K562 (cell line): ENCODE results near the gene IQSEC3. TPM values are rescaled to one million over a fixed set of nuclear protein-coding genes. Genes with fewer than 3 reads are reported as not detected.

Experiments used
- ATAC-seq: fragments of 200-7000 bp; cut with Tn5 transposase; 3 replicates; pipeline ENCODE4 v1.9.1; 2020; ENCODE audit warnings: moderate library complexity
- BruUV-seq: library from RNA; stranded (reverse); fragments of 400-500 nt; replicated peaks from 2 replicates; lab custom pipeline; 2021; lab: Mats Ljungman, UMichigan
- CTCF ChIA-PET: fragments of 300-600 bp; formaldehyde crosslinking; extraction: SDS; loops from one replicate; lab custom pipeline; 2021; ENCODE audit warnings: low intra/inter-chr PET ratio; lab: Yijun Ruan, JAX
- POLR2A ChIA-PET: fragments of 300-600, 350-650 bp; sonication (Branson Sonifier 250); formaldehyde crosslinking; extraction: SDS; loops from one replicate; lab custom pipeline; 2021; ENCODE audit warnings: antibody characterized with exemption, inconsistent platforms; lab: Yijun Ruan, JAX
- DNase-seq, 4 experiments: peaks; one replicate each; pipeline versions ENCODE4 v3.0.0 to v3.0.0-alpha.2; 2011 to 2018; ENCODE audit warnings: low spot score in 3 of 4, mixed read lengths in 3 of 4; ENCODE audit errors: extremely low read depth in 1 of 4
- FAIRE-seq: peaks from 2 replicates; lab custom pipeline; 2011; peaks lifted over from hg19 to GRCh38; lab: Jason Lieb, UNC
- H2AFZ ChIP-seq: 2 replicates; pipeline ENCODE4 v1.6.0; 2011; ENCODE audit warnings: low read depth, low read length, control low read depth, inconsistent platforms
- H3K27ac ChIP-seq: fragments of 200-600 bp; 3 replicates; pipeline ENCODE4 v1.8.0; 2011; ENCODE audit warnings: low read depth, mild to moderate bottlenecking, control low read depth, inconsistent platforms, low read length, moderate library complexity, mixed read lengths; ENCODE audit errors: extremely low read depth
- H3K27me3 ChIP-seq, 2 experiments: fragments of 300-600 bp in 1 of 2; 2 replicates in 1 of 2; 3 replicates in 1 of 2; pipeline versions ENCODE4 v1.6.0 to v1.8.0; 2011; ENCODE audit warnings: inconsistent platforms in 2 of 2, low read length in 2 of 2, mild to moderate bottlenecking in 1 of 2, mixed read lengths in 1 of 2, moderate library complexity in 1 of 2; ENCODE audit not compliant: control insufficient read depth in 2 of 2, insufficient read depth in 2 of 2
- H3K36me3 ChIP-seq: fragments of 300-600 bp; 3 replicates; pipeline ENCODE4 v1.8.0; 2011; ENCODE audit warnings: mild to moderate bottlenecking, low read length, inconsistent platforms; ENCODE audit not compliant: control insufficient read depth, insufficient read depth
- H3K4me1 ChIP-seq, 2 experiments: fragments of 200-600 bp in 1 of 2; replicated peaks in 1 of 2; 2 replicates in 1 of 2; 3 replicates in 1 of 2; pipeline versions ENCODE4 v1.5.1 to v1.8.0; 2011; ENCODE audit warnings: inconsistent platforms in 2 of 2, low read length in 2 of 2, mild to moderate bottlenecking in 1 of 2, mixed read lengths in 1 of 2, moderate library complexity in 1 of 2; ENCODE audit not compliant: control insufficient read depth in 2 of 2, insufficient read depth in 2 of 2
- H3K4me2 ChIP-seq: 2 replicates; pipeline ENCODE4 v1.6.1; 2011; ENCODE audit warnings: low read length, control low read depth, inconsistent platforms, mixed read lengths; ENCODE audit not compliant: insufficient read depth
- H3K4me3 ChIP-seq: fragments of 200-600 bp; sonication (generic), shearing (Covaris generic); 2 replicates; pipeline ENCODE4 v1.5.1; 2016; ENCODE audit warnings: control low read depth, inconsistent platforms
- H3K79me2 ChIP-seq: fragments of 200-600 bp; 3 replicates; pipeline ENCODE4 v1.8.0; 2011; ENCODE audit warnings: low read length, inconsistent platforms; ENCODE audit not compliant: control insufficient read depth, insufficient read depth
- H3K9ac ChIP-seq, 2 experiments: 2 replicates each; pipeline versions ENCODE4 v1.6.0 to v1.6.1; 2011; ENCODE audit warnings: low read depth in 2 of 2, low read length in 2 of 2, control low read depth in 1 of 2, inconsistent platforms in 1 of 2, mild to moderate bottlenecking in 1 of 2, mixed read lengths in 1 of 2; ENCODE audit not compliant: insufficient read depth in 1 of 2
- H3K9me1 ChIP-seq: one replicate; pipeline ENCODE4 v1.6.0; 2011; ENCODE audit warnings: inconsistent platforms, mild to moderate bottlenecking, low read length, moderate library complexity; ENCODE audit not compliant: control insufficient read depth, insufficient read depth
- H3K9me3 ChIP-seq: replicated peaks from 2 replicates; pipeline ENCODE4 v1.5.1; 2011; ENCODE audit warnings: low read depth, low read length, inconsistent platforms; ENCODE audit not compliant: control insufficient read depth, insufficient read depth
- H4K20me1 ChIP-seq: replicated peaks from 2 replicates; pipeline ENCODE4 v1.6.1; 2011; ENCODE audit warnings: low read length, inconsistent platforms, mixed read lengths; ENCODE audit not compliant: control insufficient read depth, insufficient read depth
- DNMT1 ChIP-seq: fragments of 450-650 bp; IDR thresholded peaks from 2 replicates; pipeline ENCODE4 v1.6.1; 2016; ENCODE audit warnings: antibody characterized with exemption, mild to moderate bottlenecking
- ESRRB ChIP-seq: fragments of 250-450 bp; sonication (Bioruptor Pico); IDR thresholded peaks from 2 replicates; pipeline ENCODE4 v1.5.0; 2020; ENCODE audit warnings: mild to moderate bottlenecking, moderate library complexity, borderline replicate concordance
- GTF2F1 ChIP-seq: IDR thresholded peaks from 2 replicates; pipeline ENCODE4 v1.6.1; 2011; ENCODE audit warnings: low read depth, low read length, improper control_type of control experiment
- HDAC3 ChIP-seq: fragments of 450-650 bp; IDR thresholded peaks from 2 replicates; pipeline ENCODE4 v1.6.1; 2018; ENCODE audit warnings: borderline replicate concordance, mild to moderate bottlenecking, moderate library complexity; ENCODE audit not compliant: partially characterized antibody
- JUND ChIP-seq, 2 experiments: IDR thresholded peaks; 2 replicates in 1 of 2; 3 replicates in 1 of 2; pipeline ENCODE4 v1.6.1; 2011; ENCODE audit warnings: borderline replicate concordance in 2 of 2, low read depth in 2 of 2, low read length in 2 of 2, improper control_type of control experiment in 1 of 2, missing biosample characterization in 1 of 2, missing genetic modification characterization in 1 of 2, missing genetic modification reagents in 1 of 2
- MEF2A ChIP-seq: IDR thresholded peaks from 2 replicates; pipeline ENCODE4 v1.6.1; 2011; ENCODE audit warnings: low read depth, mild to moderate bottlenecking, low read length, moderate library complexity; ENCODE audit not compliant: control insufficient read depth
- MLX ChIP-seq, 2 experiments: fragments of 450-650 bp in 1 of 2; sonication (generic) in 1 of 2; formaldehyde crosslinking; conservative IDR thresholded peaks; 2 replicates each; pipeline versions ENCODE4 v1.4.0 to v1.8.1; 2020 to 2022; ENCODE audit warnings: mild to moderate bottlenecking in 1 of 2, missing genetic modification reagents in 1 of 2
- SREBF2 ChIP-seq: sonication (generic); formaldehyde crosslinking; IDR thresholded peaks from 2 replicates; pipeline ENCODE4 v1.4.0; 2020; ENCODE audit warnings: mild to moderate bottlenecking, missing genetic modification reagents
- ZNF444 ChIP-seq: fragments of 250-450 bp; sonication (Bioruptor Pico); IDR thresholded peaks from 2 replicates; pipeline ENCODE4 v1.4.0; 2020; ENCODE audit warnings: mild to moderate bottlenecking, moderate library complexity
- ZNF717 ChIP-seq: fragments of 250-450 bp; sonication (Bioruptor Pico); IDR thresholded peaks from 2 replicates; pipeline ENCODE4 v1.5.0; 2021
- ZNF778 ChIP-seq: fragments of 450-650 bp; formaldehyde crosslinking; IDR thresholded peaks from 2 replicates; pipeline ENCODE4 v1.4.0; 2020; ENCODE audit warnings: mild to moderate bottlenecking, moderate library complexity
- WGBS: fragments of 100-300 bp; shearing (Covaris generic); methylation state at CpG from one replicate; pipeline ENCODE4 v1.1.6; 2016; ENCODE audit warnings: low coverage, mixed read lengths; ENCODE audit not compliant: insufficient coverage; ENCODE audit errors: missing lambda C conversion rate; 5-methylcytosine and 5-hydroxymethylcytosine counted together
- in situ Hi-C: fragments of 300-500 bp; cut with MboI; formaldehyde crosslinking; loops from 4 replicates; pipeline ENCODE4 v1.15.0; 2018; ENCODE audit warnings: inconsistent platforms, mixed read lengths
- intact Hi-C: fragments of 100-400 bp; cut with micrococcal nuclease; formaldehyde crosslinking; loops from 2 replicates; pipeline ENCODE4 v1.14.2; 2022
- polyA plus RNA-seq, 8 experiments: library from polyadenylated mRNA; depleted of rRNA in 4 of 8; stranded (reverse) in 5 of 8; unstranded in 3 of 8; fragments of >200 nt; fragmentation: Nextera tagmentation in 2 of 8; fragmentation: Illumina TruSeq in 1 of 8; extraction: Ambion mirVana in 2 of 8; extraction: Trizol in 1 of 8; gene quantifications; 2 replicates each; pipeline versions ENCODE4 v1.2.1 to v1.2.3, GENCODE V29; 2011 to 2014; ENCODE audit warnings: inconsistent platforms in 1 of 8, missing spikeins in 1 of 8
- total RNA-seq, 7 experiments: library from RNA; depleted of rRNA in 6 of 7; stranded (reverse); fragments of >200 nt in 6 of 7; fragmentation: Illumina TruSeq in 2 of 7; extraction: Trizol in 2 of 7; gene quantifications; 2 replicates each; pipeline versions ENCODE4 v1.2.1 to v1.2.3, GENCODE V29; 2011 to 2021; ENCODE audit warnings: low replicate concordance in 1 of 7

Gene IQSEC3
- total and polyA plus RNA-seq, 9 of the 15 experiments (the other 6 are each of a cell fraction or from before 2014, with no cell fraction given): under 0.01 to 0.25 (median 0.08) TPM; not detected in 3

GRCh38 chr12:184811-185575 lies 118.4 kb downstream of the IQSEC3 start:
- Histone ChIP-seq H3K4me2 (no peak overlapping the region), H2AFZ (no peak overlapping the region), H3K9ac (no peak overlapping the region), H3K4me3 (no peak overlapping the region), H3K27me3 (peaks cover under 1 to 31% of the 10 kb centered on the region in 2 experiments; a peak in 3 of 5 replicates), H3K79me2 (no peaks in the 10 kb centered on the region), H3K9me3 (no peaks in the 10 kb centered on the region), H3K27ac (no peak overlapping the region), H3K9me1 (no peaks in the 10 kb centered on the region), H3K36me3 (no peaks in the 10 kb centered on the region), H3K4me1 (peaks cover 0 to 17% of the 10 kb centered on the region in 2 experiments; a peak in 2 of 5 replicates), H4K20me1 (no peaks in the 10 kb centered on the region)
- POLR2A ChIA-PET: interaction anchor here (0.5 kb wide), 1 partner anchor 56 kb away, joined by 3 read pairs; no protein-coding TSS in a partner anchor
- no TSS peak for BruUV-seq
- ATAC-seq (no peak), DNase-seq (no peak), FAIRE-seq (no peak)
- TF ChIP-seq ESRRB (CRISPR knock-in tag) (no peak), JUND (IDR thresholded peaks at IDR 0.05; ENCODE audit: borderline replicate concordance, low read depth, low read length) (no peak), JUND (tag; IDR thresholded peaks at IDR 0.05; ENCODE audit: borderline replicate concordance, low read depth, low read length) (no peak), HDAC3 (no peak), DNMT1 (no peak), ZNF444 (CRISPR knock-in tag) (no peak), MEF2A (no peak), GTF2F1 (no peak), ZNF778 (CRISPR knock-in tag) (no peak), ZNF717 (CRISPR knock-in tag) (no peak), SREBF2 (CRISPR knock-in tag) (no peak), MLX (CRISPR knock-in tag; conservative IDR thresholded peaks at IDR 0.05) (no peak)
- intact Hi-C loops (no loop called here), in situ Hi-C loops (no loop called here)
- WGBS: 18% methylated on average over 11 of the region's 13 CpGs
- CTCF ChIA-PET: no interaction called here
